Measurements from ENCODE around the gene ELOVL5.

Gene ELOVL5

GRCh38 chr6:53273370-53273769 is 75.4 kb downstream of the ELOVL5 start:
- no peak for DNase-seq (ENCODE audit: low read depth in 2 of 2)

DNA sequence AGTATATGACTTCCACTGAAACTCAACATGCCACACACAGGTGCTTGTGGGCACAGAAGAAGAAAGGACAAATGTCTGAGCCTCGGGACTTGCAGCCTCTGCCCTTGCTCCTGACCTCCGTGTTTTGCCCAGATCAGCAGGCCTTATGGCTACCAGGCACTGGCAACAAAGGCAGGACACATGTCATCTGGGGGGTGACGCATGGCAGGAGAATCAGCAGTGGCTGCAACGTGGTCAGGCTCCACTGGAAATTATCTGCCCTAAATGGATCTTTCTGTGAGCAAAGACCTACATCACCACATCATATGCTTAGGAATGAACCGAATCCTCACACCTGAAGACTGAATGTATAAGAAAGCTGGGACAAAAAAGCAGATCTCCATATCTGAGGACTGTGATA is 78.9 kb downstream of the ELOVL5 start:
- DNase-seq (ENCODE audit: low read depth in 2 of 2) = no peak

GRCh38 chr6:53268858-53269608 is 79.7 kb downstream of the ELOVL5 start:
- DNase-seq (ENCODE audit: low read depth in 2 of 2) = no peak

- no peak for DNase-seq (ENCODE audit: low read depth in 2 of 2)
Measured at GRCh38 chr6:53266553-53267090, 82.1 kb downstream of the ELOVL5 start.

DNA sequence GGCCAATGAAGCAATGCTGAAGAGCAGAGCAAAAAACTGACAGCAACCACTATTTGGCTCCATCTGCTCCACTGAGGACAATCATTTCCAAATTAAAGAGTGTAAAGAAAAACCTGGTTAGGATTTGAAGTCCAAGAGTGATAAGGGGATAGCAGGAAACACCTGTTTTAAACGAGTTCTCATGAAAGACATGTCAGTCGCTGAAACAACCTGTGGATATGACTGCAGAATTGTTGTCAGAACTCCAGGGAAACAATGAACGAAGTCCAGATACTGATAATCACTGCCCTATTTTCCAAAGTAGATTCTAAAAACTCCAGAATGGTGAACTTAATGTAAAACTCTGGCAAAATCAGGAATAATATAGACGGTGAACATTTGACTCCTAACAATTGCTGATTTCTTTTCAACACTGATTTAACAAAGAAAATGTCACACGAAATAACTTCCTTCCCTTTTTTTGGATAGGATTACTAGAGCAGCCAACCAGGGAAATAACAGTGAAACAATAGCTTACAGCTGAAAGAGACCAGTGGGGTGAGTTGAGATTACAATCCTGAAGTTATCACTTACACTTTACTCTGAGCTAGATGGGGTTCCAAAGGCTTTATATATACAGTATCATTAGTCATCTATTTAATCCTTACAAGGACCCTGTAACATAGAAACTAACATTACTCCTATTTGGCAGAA is 83.7 kb downstream of the ELOVL5 start:
- DNase-seq (ENCODE audit: low read depth in 2 of 2) = no peak

- DNase-seq (ENCODE audit: low read depth in 2 of 2) = no peak
Measured at GRCh38 chr6:53264337-53264736, 84.4 kb downstream of the ELOVL5 start.

GRCh38 chr6:53263917-53264316 is 84.8 kb downstream of the ELOVL5 start:
- DNase-seq (ENCODE audit: low read depth in 2 of 2) = no peak

DNA sequence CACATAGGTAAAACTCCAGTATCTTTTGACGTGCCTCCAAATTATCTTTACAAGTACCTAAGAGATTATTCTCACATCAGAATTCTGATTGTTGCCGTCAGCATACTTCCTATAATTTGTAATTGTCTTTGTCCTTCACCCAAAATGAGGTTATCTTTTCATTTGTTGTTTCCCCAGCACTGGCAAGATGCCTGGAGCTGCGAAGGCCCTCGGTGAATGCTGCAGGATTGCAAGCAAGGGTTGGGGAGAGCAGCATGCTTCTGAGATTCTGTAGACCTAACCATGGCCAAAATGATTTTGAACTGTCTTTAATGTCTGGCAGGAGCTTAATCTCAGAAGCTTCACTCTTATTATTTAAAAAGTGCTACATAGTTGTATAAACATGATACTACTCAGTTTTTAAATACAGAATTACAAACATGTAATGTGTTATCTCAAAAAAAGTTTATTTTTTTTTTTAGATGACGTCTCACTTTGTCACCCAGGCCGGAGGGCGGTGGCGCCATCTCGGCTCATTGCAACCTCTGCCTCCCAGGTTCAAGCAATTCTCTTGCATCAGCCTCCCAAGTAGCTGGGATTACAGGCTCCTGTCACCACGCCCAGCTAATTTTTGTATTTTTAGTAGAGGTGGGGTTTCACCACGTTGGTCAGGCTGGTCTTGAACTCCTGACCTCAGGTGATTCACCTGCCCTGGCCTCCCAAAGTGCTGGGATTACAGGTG is 88.7 kb downstream of the ELOVL5 start:
- no peak for DNase-seq (ENCODE audit: low read depth in 2 of 2)

DNA sequence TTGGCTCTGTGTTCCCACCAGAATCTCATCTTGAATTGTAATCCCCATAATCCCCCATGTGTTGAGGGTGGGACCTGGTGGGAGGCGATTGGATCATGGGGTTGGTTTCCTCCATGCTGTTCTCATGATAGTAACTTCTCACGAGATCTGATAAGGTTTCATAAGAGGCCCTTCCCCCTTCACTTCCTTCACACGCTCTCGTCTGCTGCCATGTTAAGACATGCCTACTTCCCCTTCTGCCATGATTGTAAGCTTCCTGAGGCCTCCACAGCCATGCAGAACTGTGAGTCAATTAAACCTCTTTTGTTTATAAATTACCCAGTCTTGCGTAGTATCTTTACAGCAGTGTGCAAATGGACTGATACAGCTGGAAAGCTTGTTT is 90.0 kb downstream of the ELOVL5 start:
- DNase-seq (ENCODE audit: low read depth in 2 of 2) = no peak

- no peak for DNase-seq (ENCODE audit: low read depth in 2 of 2)
Measured at GRCh38 chr6:53258076-53258773, 90.5 kb downstream of the ELOVL5 start.

GRCh38 chr6:53257533-53257932 is 91.2 kb downstream of the ELOVL5 start:
- no peak for DNase-seq (ENCODE audit: low read depth in 2 of 2)

DNA sequence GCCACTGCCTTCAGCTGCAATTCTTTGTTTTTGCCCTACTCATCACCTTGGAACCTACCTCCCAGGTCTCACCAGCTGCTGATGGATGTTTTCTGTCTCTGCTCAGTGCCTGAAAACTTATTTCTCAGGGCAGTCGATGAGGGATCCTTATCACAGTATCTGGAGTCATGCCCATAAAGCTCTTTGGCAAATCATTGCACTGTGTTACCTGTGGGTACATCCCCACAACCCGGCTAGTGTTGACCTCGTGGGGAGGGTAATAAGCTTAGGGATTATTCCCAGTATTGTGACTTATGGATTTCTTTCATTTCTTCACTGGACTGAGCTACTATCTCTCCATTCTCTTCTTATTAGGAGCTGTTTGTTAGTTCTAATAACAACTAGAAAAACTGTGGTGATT is 91.7 kb downstream of the ELOVL5 start:
- DNase-seq (ENCODE audit: low read depth in 2 of 2) = no peak

GRCh38 chr6:53252177-53252692 is 96.5 kb downstream of the ELOVL5 start:
- no peak for DNase-seq (ENCODE audit: low read depth in 2 of 2)

- no peak for DNase-seq (ENCODE audit: low read depth in 2 of 2)
Measured at GRCh38 chr6:53251033-53251672, 97.6 kb downstream of the ELOVL5 start.

DNA sequence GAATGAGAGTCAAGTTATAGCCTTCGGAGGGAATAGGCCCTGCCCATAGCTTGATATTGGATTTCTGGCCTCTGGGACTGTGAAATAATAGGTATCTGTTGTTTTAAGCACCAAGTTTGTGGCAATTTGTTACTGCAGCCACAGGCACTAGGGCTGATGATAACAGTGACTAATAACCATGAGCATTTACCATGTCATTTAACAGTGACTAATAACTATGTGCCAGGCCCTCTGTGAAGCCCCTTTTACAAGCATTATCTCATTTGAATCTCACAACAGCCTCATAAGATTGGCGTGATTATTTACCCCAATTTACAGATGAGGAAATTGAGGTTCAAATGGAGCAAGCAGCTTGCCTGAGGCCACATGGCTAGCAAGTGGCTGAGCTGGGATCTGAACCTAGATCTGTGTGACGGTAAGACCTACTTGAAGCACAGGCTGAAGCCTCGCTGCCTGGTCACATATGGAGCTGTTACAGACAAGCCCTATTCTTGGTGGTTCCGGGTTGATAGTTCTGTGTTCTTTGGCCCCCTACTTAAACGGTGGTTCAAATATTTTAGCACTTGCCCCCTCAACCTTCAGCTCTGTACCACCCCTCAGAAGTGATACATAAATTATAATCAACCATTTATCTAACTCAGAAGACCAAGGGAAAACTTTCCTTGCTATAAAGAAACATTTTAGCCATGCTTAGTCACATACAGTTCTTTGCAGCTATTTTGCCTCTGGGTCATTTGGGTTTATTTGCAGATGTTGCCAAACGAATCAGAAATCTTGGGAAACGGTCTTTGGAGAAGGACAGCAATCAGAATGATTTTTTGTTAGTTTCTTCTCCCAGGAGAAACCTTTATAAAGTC is 98.3 kb downstream of the ELOVL5 start:
- no peak for DNase-seq (ENCODE audit: low read depth in 2 of 2)

DNA sequence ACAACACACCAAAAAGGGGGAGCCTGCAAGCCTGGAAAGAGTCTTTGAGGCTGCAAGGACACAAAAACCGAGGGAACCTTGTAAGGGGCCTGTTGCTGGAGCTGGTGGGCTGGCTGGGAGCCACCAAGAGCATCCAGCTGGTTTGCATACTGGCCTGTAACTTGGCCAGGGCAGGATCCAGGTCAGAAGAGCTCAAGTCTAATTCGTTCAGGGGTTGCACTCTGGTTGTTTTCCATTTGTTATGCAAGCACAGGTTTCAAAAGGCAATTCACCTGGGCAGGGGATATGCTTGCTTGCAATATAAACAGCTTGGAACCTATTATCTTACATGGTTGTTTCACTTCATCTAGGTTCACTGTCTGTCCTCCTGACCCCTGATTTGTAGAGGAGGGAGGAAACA is 101.8 kb downstream of the ELOVL5 start:
- DNase-seq (ENCODE audit: low read depth in 2 of 2) = no peak

DNA sequence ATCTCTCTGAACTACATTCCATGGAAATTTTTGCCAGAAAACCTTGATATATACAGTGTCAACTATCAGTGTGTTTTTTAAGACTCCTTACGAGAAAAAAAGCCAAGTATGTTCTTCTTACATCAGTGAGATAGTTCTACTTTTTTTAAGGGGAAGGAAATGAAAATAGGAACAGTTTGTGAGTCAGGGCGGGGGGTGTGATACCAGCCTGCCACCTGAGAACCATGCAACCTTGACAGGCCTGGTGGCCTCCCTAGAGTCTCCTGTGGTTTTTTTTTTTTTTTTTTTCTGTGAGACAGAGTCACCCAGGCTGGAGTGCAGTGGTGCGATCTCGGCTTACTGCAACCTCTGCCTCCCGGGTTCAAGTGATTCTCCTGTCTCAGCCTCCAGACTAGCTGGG is 103.8 kb downstream of the ELOVL5 start:
- no peak for DNase-seq (ENCODE audit: low read depth in 2 of 2)

DNA sequence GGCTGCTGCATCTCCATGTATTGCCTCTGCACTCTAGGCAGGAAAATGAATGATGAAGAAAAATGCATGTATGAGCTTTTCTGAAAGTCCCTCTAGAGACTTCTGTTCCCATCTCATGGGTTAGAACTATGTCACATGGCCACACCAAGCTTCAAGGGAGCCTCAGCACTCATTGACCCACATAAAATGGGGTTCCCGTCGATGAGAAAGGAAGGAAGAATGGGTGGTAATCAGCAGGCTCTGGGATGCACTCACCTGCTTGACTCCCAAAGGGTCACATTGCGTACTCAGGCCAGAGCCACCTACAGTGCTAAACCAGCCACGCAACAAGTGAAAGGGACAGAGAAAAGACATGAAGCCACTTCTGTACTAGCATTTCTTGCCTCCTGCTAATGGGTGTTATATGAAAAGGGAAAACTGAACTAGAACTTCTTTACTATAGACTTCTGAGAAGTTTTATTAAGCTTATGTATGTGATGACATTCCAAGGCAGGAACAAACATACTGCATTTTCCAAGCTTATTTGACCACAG is 104.3 kb downstream of the ELOVL5 start:
- DNase-seq (ENCODE audit: low read depth in 2 of 2) = no peak

- no peak for DNase-seq (ENCODE audit: low read depth in 2 of 2)
Measured at GRCh38 chr6:53241938-53242337, 106.8 kb downstream of the ELOVL5 start.

DNA sequence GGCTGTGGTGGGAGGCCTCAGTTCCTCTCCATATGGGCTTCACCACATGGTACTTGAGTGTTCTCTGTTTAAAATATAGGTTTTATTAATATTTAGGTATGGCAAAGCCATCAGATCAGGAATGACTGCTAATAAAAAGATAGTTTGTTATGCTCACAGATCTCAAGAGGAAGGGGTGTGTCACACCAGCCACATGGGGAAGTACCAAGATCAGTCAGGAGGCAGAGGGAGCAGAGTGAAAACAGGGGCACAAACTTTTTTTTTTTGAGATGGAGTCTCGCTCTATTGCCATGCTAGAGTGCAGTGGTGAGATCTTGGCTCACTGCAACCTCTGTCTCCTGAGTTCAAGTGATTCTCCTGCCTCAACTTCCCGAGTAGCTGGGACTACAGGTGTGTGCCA is 108.0 kb downstream of the ELOVL5 start:
- no peak for DNase-seq (ENCODE audit: low read depth in 2 of 2)
